Left renal pelvis (tissue), 4 donors: ENCODE results near the gene KLF3. TPM values are rescaled to one million over a fixed set of nuclear protein-coding genes. Genes with fewer than 3 reads are reported as not detected.
"Not testable (repeated sequence)": the region's sequence is repeated elsewhere in the genome, so short reads cannot be mapped to it uniquely, and the experiment has no call there.

Source experiments
- DNase-seq, 4 donors: peaks; one replicate each; pipeline ENCODE4 v3.0.0-alpha.2; 2013; ENCODE audit warnings: low read depth in 4 of 4, low spot score in 3 of 4
- polyA plus RNA-seq, 4 donors: library from polyadenylated mRNA; unstranded; fragments of 120-200 nt; gene quantifications; one replicate each; pipeline ENCODE4 v1.2.1, GENCODE V29; 2013; ENCODE audit not compliant: insufficient read length in 4 of 4

Gene KLF3
- 10 to 100 TPM; 56.1 to 79.1 (median 72.3) TPM for polyA plus RNA-seq

- peak in 2 of 4 donors; percentile 72 to 77 for DNase-seq
Measured at GRCh38 chr4:38663801-38664705, at the start of gene KLF3. TSS of gene KLF3 (plus strand) at chr4:38664199. CDS start at chr4:38680626, 16,427 bp downstream.

GRCh38 chr4:38614231-38614630 is 49.8 kb upstream of the KLF3 start:
- no peak for DNase-seq

GRCh38 chr4:38615847-38616246 is 48.2 kb upstream of the KLF3 start:
- no peak for DNase-seq

- no peak for DNase-seq
Measured at GRCh38 chr4:38618505-38618904, 45.5 kb upstream of the KLF3 start.

- DNase-seq, result no peak
Measured at GRCh38 chr4:38619316-38619715, 44.7 kb upstream of the KLF3 start.

- DNase-seq, result no peak
Measured at GRCh38 chr4:38620065-38620464, 43.9 kb upstream of the KLF3 start.

GRCh38 chr4:38620527-38621027 is 43.4 kb upstream of the KLF3 start:
- DNase-seq, result no peak

- DNase-seq, result no peak
Measured at GRCh38 chr4:38621028-38621684, 42.8 kb upstream of the KLF3 start.

GRCh38 chr4:38621831-38622230 is 42.2 kb upstream of the KLF3 start:
- DNase-seq, result no peak

- DNase-seq, result not testable (repeated sequence)
Measured at GRCh38 chr4:38622340-38622739, 41.7 kb upstream of the KLF3 start.

- DNase-seq, result no peak
Measured at GRCh38 chr4:38623260-38623659, 40.7 kb upstream of the KLF3 start.

- no peak for DNase-seq
Measured at GRCh38 chr4:38624311-38624710, 39.7 kb upstream of the KLF3 start.

GRCh38 chr4:38625508-38625907 is 38.5 kb upstream of the KLF3 start:
- no peak for DNase-seq

- DNase-seq, result not testable (repeated sequence)
Measured at GRCh38 chr4:38626901-38627444, 37.0 kb upstream of the KLF3 start.

- no peak for DNase-seq
Measured at GRCh38 chr4:38630519-38630918, 33.5 kb upstream of the KLF3 start.

GRCh38 chr4:38634047-38634759 is 29.8 kb upstream of the KLF3 start:
- DNase-seq, result no peak

- no peak for DNase-seq
Measured at GRCh38 chr4:38639242-38639641, 24.8 kb upstream of the KLF3 start.

GRCh38 chr4:38641811-38642210 is 22.2 kb upstream of the KLF3 start:
- no peak for DNase-seq

- DNase-seq, result no peak
Measured at GRCh38 chr4:38644201-38644600, 19.8 kb upstream of the KLF3 start.

GRCh38 chr4:38647101-38647819 is 16.7 kb upstream of the KLF3 start:
- no peak for DNase-seq
